ENCODE results near the gene AGPAT2.

DNA sequence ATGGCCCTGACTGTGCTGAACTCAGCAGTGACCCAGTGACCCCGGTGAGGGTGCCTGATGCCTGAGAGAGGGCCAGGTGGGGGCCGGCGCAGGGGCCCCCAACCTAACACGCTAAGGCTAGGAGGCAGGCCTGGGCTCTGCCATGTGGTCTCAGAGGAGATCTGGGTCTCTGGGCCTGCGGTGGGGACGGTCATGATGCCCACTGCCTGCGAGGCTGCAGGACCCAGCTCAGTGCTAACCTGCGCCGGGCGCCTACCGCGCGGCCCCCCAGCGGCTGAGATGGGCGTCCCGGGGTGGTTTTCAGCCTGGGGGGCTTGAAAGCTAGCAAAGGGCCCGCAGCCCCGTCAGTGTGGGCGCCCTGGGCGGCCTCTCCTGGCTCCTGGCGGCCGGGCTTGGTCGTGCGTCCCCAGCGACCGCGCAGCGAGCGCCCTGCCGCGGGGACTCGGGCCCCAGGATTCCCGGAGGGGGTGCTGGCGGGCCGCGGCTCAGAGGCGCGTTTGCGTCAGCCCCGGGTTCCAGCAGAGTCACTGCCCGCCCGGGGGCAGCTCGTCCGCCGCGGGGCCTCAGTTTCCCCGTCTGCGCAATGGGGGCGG, 22.1 kb downstream of the AGPAT2 start:
- TF ChIP-seq, protein P1, sequence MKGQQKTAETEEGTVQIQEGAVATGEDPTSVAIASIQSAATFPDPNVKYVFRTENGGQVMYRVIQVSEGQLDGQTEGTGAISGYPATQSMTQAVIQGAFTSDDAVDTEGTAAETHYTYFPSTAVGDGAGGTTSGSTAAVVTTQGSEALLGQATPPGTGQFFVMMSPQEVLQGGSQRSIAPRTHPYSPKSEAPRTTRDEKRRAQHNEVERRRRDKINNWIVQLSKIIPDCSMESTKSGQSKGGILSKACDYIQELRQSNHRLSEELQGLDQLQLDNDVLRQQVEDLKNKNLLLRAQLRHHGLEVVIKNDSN (CRISPR knock-in tag; IDR thresholded peaks at IDR 0.05), result no peak
- TF ChIP-seq ZNF396 (CRISPR knock-in tag; IDR thresholded peaks at IDR 0.05; ENCODE audit: borderline replicate concordance) (no peak), CTCF (IDR thresholded peaks at IDR 0.05) (no peak)

Measured in WTC11 (cell line).